LoVo (cell line): ENCODE results near the gene NGEF.
A peak's percentile ranks its signal among the peaks of the same experiment; 100 is the strongest.

Experiments
- DNase-seq: peaks from one replicate; pipeline ENCODE4 v3.0.0-alpha.2; 2016; ENCODE audit warnings: low spot score

NGEF gene

DNA sequence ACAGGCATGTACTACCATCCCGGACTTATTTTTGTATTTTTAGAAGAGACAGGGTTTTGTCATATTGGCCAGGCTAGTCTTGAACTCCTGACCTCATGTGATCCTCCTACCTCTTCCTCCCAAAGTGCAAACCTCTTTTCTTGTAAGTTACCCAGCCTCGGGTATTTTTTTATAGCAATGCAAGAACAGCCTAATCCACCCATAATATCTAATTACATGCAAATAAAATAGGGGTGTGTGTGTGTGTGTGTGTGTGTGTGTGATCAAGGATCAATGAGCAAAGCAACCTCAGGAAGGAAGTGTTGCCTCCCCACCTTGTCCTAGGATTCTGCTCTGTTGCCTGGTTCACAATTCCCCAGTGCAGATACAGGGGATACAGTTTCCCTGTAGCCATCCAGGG is 45.6 kb downstream of the NGEF start:
- no peak for DNase-seq

DNA sequence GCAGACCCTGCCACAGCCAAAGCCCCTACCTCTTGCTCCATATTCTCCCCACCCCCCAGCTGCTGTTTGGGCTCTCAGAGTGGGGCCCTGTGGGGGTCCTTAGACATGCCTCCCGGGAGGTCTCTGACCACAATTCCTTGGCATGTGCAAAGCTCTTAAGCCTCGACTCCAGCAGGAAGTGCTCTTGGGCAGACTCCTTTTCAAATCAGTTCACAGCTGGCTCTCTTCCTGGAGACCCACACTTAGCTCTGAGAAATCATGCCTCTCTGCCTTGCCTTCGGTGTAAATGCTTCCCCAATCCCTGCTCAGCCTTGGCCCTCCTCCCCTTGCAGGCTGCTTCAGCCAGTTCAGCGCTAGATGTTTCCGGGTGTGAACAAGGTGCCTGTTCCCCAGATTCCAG is 46.9 kb downstream of the NGEF start:
- DNase-seq = no peak

DNA sequence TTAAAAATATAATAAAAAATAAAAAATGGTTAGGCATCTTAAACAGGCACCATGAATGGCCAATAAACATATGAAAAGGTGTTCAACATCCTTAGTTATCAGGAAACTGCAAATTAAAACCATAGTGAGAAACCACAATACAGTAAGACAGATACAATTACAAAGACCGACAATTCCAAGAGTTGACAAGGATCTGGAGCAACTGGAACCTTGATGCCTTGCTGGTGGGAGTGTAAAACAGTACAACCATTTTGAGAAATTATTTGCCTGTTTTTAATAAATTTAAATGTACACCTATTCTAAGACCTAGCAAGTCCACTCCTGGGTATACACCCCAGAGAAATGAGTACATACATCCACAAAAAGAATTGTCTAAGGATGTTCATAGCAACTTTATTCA is 49.1 kb downstream of the NGEF start:
- no peak for DNase-seq

DNA sequence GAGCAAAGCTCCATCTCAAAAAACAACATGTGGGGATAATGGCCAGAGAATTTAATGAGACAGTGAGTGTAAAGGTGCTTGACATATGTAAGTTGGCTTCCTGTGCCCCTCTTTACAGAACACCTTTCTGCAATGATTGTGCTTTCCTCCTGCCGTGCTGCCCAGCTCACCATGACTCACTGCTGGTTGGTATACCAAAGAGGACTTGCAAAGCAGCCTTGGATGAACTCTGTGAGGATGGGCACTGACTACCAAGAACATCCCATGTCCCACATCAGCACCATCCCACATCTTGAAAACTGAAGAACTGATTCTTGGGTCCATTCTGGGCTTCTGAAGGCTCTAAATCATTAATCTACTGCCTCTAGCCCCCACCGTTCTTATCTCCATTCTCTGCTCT is 52.2 kb downstream of the NGEF start:
- no peak for DNase-seq

DNA sequence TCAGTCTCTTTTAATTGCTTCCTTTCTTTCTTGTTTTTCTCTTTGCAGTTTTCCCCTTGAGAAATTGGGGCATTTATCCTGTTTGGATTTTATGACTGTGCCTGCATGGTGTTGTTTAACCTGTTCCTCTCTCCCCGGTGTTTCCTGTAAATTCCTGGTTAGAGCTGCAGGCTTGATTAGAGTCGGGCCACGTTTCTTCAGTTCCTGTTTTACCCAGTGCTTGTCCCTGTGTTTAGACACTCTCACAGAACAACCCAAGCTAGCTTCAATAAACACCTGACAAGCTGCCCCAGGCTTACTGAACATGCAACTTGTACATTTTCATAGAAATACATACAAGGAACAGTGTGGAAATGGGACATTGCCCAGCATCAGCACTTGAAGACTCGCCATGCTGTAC is 53.9 kb downstream of the NGEF start:
- DNase-seq = no peak

DNA sequence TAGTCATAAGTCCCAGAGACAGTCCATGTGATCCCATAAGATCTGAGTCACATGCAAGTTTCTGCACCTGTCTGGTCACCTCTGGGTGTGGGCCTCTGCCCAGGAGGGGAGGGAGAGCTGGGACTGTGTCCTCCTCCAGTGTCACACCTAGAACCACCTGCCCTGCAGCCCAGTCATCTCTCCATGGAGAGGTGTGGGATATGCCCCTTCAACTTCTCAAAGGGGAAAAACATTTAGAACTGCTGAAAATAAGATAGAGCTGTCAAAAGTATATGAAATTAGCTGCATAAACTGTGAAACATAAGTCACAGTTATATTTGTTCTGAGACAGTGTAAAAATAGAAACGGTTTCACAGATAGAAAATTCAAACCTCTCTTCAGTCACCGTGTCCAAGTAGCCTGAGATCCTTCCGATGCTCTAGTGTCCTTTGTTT is 55.4 kb downstream of the NGEF start:
- no peak for DNase-seq

DNA sequence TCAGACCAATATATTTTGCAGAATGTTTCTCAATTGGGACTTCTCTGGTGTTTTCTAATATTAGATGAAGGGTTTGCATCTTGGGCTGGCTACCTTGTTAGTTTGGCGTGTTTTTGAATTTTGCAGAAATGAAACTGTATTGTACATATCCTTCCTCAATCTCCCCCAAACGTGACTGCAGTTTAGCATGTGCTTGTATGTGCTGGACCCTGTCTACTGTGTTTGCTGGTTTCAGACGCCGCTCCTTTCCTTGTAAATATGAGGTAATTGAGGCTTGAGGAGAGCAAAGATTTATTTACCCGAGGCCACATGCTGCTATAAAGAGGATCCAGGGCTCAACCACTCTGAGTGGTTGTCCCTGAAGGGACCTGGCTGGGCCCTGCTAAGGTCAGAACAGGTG is 57.2 kb downstream of the NGEF start:
- DNase-seq = no peak

DNA sequence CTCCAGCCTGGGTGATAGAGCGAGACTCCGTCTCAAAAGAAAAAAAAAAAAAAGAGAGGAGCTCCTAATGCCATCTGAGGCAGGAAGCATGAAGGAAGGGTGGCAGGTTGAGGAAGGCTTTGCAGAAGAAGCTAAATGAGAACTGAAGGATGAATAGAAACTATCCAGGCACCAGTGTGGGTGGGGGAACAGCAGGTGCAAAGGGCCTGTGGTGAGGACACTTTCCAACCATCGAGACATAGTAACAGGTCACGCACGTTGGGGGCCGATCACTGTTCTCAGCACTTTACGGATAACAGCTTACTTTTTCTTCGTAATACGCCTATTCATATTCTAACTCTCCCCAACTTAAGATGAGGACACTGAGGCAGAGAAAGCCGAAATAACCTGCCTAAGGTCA is 58.4 kb downstream of the NGEF start:
- no peak for DNase-seq

DNA sequence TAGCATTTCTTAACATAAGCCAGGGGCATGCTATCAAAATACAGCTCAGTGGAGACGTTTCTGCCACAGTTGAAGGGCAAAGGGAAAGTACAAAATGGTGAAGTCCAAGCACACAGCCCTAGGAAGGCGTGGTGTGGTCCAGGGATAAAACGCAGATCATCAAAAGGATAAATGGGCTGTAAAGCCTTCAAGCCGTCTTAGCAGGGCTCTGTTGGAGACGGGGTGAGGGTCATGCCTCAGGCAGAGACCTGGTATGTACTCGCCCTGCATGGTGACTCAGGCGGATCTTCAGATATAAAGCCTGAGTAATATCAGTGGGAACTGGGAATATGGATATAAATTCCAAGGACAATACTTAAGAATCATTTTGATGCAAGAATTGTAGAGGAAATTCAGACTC is 61.2 kb downstream of the NGEF start:
- DNase-seq = peak; percentile 19

DNA sequence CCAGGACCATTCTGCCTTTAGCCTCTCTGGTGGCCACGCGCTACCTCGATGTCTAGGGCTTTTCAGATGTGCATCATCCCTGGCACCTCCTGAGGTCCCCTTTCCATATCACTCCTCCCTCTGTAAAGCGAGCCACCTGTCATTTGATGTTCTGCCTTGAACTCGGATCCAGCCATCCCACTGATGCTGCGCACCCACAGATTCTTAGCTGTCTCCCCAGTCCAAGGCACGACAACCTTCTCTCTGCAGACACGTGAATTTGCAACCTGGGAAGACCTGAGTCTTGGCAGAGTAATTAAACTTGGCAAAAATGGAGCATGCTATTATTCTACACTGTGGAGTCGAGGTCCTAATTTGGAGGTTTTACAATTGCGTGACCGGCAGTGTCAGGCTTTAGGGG is 61.9 kb downstream of the NGEF start:
- no peak for DNase-seq

DNA sequence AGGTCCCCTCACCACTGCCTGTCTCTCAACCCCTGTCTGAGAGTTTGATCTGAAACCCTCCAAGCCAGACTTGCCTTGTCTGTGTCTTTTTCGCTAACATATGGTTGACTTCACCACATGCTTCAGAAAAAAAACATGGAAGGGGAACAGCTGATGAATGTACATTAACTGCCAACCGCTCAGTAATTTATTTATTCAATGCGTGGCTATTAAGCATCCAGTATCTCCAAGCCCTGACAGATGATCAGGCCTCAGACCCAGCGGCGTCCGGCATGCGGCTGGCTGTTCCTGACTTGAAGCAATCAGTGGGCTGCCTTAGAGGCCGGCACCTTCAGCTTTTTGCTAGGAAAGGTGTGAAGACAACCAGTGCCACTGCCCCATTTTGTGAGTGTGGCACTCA is 62.3 kb downstream of the NGEF start:
- no peak for DNase-seq

DNA sequence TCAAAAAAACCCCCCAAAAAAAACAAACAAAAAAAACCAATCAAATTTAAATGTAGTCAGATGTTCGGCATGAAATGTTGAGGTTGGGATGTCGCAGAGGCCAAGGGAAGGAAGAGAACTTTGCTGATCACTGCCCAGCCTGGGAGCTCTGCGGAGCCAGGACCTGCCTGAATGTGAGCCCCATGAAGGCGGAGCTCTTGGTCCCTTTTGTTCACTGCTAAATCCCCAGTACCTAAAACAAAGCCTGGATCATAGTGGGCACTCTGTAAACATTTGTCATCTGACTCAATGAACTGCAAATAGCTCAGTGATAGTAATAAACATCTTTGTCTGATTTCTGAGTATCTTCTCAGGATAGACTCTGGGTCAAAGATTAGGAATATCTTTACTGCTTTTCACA is 64.0 kb downstream of the NGEF start:
- no peak for DNase-seq

DNA sequence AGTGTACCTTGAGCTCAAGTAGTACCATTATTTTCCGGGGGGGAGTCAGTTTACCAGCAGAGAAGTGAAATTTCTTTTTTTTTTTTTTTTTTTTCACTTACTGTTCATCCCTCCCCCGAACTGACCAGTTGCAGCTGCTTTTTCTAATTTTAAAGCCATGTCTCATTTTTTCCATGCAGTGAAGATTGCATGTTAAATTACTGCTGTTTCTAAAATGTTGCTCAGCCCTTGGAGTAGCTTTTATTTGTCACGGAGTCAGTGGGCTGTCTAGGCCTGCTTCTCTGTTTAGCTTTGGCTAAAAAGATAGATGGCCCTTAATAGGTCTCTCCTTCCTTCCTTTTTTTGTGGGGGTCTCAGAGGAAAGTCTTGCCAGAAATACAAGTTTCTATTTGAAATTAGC is 70.2 kb downstream of the NGEF start:
- no peak for DNase-seq

DNA sequence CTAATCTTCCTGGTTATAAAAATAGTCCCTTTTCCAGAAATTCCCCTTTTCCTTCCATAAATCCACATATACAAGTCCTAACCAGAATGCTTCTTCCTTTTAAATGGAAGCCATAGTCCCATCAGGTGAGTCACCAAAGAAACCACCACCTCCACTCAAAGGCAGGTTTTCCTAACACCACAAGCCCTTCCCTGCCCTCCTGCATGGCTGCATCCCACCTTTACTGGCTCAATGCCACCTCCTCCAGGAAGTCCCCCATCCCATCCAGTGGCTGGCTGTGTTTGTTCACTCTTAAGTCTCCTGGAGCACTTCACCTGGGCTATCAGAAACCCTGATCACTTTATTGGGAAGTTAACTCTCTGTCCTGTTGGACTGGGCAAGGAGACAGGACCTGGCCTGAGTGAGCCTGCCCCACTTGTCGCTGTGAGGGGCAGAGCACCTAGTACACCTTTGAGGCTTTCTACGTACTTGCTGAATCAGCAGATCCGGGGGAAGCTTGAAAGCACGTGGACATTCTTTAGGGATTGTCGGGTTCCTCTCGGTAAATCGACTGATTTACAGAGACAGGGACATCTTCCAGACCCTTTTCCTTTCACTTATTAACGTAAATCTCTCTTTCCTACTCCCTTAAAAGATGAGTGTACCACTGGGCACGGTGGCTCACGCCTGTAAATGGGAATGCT is 71.0 kb downstream of the NGEF start:
- DNase-seq = no peak

DNA sequence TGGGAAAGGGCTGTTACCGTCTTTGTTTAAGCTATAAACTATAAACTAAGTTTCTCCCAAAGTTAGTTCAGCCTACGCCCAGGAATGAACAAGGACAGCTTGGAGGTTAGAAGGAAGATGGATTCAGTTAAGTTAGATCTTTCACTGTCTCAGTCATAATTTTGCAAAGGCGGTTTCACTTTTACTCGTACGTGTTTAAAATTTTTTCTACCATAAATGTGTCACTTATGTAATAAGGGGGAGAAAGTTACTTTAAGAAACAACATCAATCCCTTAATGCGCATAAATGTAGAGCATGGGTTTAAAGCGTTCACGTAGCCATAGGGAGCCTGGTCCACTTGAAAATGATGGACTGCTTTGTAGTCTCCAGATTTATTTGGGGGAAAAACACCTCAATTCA is 71.7 kb downstream of the NGEF start:
- DNase-seq = no peak

DNA sequence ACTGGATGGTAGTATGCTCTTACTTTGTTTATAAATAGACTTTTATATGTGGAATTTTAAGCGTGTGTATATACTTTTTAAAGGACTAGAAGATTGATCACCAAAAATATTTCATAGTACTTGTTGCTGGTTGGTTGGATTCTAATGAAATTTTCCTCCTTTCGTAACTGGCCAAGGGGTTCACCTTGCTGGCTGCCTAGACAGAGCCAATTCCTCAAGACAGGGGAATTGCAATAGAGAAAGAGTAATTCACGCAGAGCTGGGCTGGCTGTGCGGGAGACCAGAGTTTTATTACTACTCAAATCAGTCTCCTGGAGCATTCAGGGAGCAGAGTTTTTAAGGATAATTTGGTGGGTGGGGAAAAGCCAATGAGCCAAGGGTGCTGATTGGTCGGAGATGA is 72.3 kb downstream of the NGEF start:
- no peak for DNase-seq

DNA sequence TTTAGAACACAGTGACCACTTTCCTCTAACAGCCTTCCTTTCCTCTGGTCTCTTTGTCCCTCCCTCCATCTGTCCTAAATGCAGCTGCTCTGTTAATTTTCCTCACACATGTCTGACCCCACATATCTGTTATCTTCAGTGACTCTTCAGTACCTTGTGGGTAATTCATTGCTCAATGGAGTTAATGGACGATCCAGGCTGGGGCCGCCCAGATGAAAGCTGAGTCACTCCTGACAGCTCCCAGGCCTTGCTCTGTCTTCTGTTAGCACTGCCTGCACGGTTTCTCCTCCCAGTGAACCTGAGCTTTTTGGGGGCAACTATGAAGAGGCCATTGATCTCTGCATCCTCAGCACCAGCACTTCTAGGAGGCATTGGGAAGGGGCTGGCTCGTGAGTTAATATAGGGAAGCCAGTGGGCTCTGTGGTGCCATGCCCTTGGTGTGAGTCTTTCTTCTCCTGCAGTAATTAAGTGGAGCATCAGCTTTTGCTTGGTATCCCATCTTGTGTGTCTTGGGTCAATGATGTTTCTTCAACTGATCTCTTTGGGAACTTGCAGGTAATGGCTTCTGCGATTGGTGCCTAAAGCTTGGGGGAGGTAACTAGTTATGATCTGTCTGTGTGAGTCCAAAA is 75.7 kb downstream of the NGEF start:
- no peak for DNase-seq

DNA sequence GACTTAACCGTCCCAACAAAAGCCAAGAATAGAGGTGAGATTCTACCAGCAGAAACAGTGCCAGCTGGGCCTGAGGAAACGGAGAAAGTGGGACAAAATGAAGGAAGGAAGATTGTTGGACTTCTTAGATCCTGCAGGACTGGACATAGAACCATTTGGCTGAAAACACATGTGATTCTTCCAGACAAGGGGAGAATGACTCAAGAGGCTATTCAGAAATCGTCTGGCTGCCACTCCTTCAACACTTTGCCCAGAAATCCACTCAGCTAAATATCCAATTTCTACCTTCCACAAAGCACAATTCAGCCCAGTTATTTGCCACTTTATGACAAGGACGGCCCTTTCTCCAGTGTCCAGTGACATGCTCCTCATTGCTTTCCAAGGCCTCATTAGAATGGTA is 81.4 kb downstream of the NGEF start:
- DNase-seq = no peak

DNA sequence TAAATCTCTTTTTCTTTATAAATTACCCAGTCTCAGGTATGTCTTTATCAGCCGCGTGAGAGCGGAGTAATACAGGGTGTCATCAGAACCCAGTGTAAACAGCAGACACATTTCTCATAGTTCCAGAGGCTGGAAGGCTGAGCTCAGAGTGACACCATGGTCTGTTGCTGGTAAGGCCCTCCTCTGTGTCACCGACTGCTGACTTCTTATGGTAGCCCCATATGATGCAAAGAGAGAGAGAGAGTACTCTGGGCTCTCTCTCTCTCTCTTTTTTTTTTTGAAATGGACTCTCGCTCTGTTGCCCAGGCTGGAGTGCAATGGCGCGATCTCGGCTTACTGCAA is 83.0 kb downstream of the NGEF start:
- no peak for DNase-seq

DNA sequence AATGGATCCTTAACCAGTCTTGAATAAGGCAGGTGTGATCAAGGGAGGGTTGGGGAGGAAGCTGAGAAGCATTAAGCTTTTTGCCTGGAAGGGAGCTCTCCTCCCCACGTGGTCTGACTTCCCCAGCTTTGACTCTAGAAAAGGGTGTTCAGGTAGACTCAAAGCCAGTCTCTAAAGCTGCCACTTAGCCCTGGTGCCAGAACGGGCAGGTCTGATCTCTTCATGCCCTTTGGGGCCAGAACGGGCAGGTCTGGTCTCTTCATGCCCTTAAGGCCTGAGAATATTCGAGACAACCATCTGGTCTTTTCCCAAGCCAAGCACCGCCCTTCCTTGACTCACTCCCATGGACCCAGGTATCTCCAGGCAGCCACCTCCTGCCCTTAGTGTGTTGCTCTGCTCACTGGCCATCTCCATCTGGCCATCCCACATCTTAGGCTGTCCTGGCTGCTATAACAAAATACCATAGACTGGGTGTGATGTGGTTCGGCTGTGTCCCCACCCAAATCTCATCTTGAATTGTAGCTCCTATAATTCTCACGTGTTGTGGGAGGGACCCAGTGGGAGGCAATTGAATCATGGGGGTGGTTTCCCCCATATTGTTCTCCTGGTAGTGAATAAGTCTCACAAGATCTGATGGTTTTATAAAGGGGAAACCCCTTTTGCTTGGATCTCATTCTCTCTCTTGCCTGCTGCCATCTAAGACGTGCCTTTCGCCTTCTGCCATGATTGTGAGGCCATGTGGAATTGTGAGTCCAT is 83.6 kb downstream of the NGEF start:
- DNase-seq = no peak

DNA sequence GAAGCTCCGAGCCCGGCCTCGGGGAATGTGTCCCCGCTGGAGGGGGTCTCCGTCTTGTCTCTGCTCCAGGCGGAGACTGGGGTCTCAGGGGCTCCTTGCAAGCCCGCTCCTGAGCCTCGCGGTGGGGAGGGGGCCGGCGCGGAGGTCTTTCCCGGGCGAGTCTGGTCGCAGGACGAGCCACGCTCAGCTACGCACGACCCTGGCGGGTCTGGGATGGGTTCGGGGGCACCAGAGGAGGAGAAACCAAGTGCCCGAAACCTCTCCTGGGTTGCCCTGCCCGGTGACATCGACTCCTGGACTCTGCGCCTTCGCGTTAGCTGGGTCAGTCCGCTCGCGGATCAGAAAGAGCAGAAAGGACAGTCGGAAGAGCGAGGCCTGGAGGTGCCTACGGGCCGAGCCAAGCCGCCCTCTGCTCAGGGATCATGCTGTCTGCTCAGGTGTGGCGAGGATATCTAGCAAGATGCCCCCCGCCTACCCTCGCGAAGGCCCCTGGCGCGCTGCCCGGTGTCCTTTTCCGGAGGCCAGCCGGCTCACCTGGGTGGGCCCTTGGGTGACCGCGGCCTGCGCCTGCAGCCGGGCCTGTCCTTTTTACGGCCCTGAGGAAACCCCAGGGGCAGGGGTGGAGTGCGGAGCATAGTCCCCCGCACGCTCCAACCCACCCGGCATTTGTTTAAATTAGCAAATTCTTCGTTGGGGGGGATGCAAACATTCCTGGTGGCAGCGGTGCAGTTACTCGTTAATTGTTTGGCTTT is 84.3 kb downstream of the NGEF start:
- no peak for DNase-seq

DNA sequence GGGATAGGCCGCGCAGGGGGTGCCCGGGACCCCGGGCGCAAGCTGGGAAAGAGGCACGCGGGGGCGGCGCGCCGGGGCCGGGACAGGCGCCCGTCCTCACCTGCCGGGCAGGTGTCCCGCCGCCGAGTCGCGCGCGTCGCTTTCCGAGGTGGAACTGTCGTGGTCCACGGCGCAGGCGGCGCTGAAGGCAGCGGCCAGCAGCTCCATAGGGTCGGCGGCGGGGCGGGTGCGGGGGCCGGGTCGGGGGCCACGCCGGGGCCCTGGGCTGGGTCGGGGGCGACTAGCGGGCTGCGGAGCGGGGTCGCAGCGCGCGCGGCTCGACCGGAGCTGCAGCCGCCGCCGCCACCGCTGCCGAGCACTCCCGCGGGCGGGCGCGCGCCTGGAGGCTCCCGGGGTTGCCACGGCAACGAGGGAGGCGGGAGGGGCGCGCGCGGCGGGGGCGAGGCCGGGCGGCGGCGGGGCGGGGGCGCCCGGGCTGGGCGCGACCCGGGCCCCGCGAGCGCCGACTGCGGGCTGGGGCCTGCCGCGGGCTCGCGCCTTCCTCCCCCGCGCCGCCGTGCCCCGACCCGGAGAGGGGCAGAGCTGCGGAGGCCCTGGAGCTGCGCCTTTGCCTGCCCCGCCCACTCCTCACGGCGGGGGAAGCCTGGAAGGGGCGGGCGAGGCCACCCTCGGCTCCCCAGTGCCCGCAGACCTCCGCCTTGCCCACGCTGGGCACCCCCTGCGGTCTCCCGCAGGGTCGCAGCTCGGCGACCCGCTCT is 85.1 kb downstream of the NGEF start:
- DNase-seq = no peak
